HepG2 (cell line): ENCODE data around the gene HSCB. TPM values are rescaled to one million over a fixed set of nuclear protein-coding genes. Genes with fewer than 3 reads are reported as not detected.
A peak's percentile ranks its signal among the peaks of the same experiment; 100 is the strongest.

ENCODE experiments used
- ARID4A ChIP-seq: sonication (generic); formaldehyde crosslinking; IDR thresholded peaks from 2 replicates; pipeline ENCODE4 v1.5.0; 2020; ENCODE audit warnings: mild to moderate bottlenecking, missing genetic modification reagents, borderline replicate concordance
- CBFB ChIP-seq: sonication (generic); formaldehyde crosslinking; IDR thresholded peaks from 2 replicates; pipeline ENCODE4 v1.4.0; 2020; ENCODE audit warnings: missing genetic modification reagents
- CEBPG ChIP-seq: IDR thresholded peaks from 2 replicates; pipeline ENCODE4 v1.6.1; 2016
- CHCHD3 ChIP-seq: sonication (generic); formaldehyde crosslinking; IDR thresholded peaks from 2 replicates; pipeline ENCODE4 v1.8.0; 2022; ENCODE audit warnings: mild to moderate bottlenecking, missing genetic modification reagents, moderate library complexity
- GABPB1 ChIP-seq: IDR thresholded peaks from 2 replicates; pipeline ENCODE4 v1.6.1; 2016; ENCODE audit warnings: mild to moderate bottlenecking, missing genetic modification reagents, moderate library complexity, missing compliant biosample characterization
- HMG20B ChIP-seq: conservative IDR thresholded peaks from 2 replicates; pipeline ENCODE4 v1.6.1; 2016; ENCODE audit warnings: missing genetic modification reagents, missing compliant biosample characterization
- HOXA7 ChIP-seq: sonication (generic); formaldehyde crosslinking; IDR thresholded peaks from 2 replicates; pipeline ENCODE4 v1.8.1; 2022; ENCODE audit warnings: mild to moderate bottlenecking, missing genetic modification reagents, moderate library complexity
- KDM4B ChIP-seq: sonication (generic); formaldehyde crosslinking; IDR thresholded peaks from 2 replicates; pipeline ENCODE4 v1.4.0; 2020; ENCODE audit warnings: missing genetic modification reagents
- KDM5B ChIP-seq: sonication (generic); formaldehyde crosslinking; IDR thresholded peaks from 2 replicates; pipeline ENCODE4 v1.4.0; 2020; ENCODE audit warnings: missing genetic modification reagents, mild to moderate bottlenecking, borderline replicate concordance
- MATR3 ChIP-seq: sonication (generic); formaldehyde crosslinking; IDR thresholded peaks from 2 replicates; pipeline ENCODE4 v1.4.0; 2020; ENCODE audit warnings: missing genetic modification reagents
- MAX ChIP-seq: IDR thresholded peaks from 2 replicates; pipeline ENCODE4 v1.6.1; 2012; ENCODE audit warnings: inconsistent platforms
- MTF2 ChIP-seq: sonication (generic); formaldehyde crosslinking; IDR thresholded peaks from 2 replicates; pipeline ENCODE4 v1.5.0; 2020; ENCODE audit warnings: missing genetic modification reagents, borderline replicate concordance
- PHF21A ChIP-seq: sonication (generic); formaldehyde crosslinking; IDR thresholded peaks from 2 replicates; pipeline ENCODE4 v1.5.0; 2020; ENCODE audit warnings: mild to moderate bottlenecking, missing genetic modification reagents
- SAFB2 ChIP-seq: sonication (generic); formaldehyde crosslinking; IDR thresholded peaks from 2 replicates; pipeline ENCODE4 v1.5.1; 2020; ENCODE audit warnings: missing genetic modification reagents, low read depth, mild to moderate bottlenecking, borderline replicate concordance
- STAG1 ChIP-seq: sonication (generic); formaldehyde crosslinking; IDR thresholded peaks from 2 replicates; pipeline ENCODE4 v1.4.0; 2020; ENCODE audit warnings: missing genetic modification reagents
- TBP ChIP-seq: sonication (generic); formaldehyde crosslinking; IDR thresholded peaks from 2 replicates; pipeline ENCODE4 v1.5.0; 2020; ENCODE audit warnings: missing genetic modification reagents
- THAP11 ChIP-seq: IDR thresholded peaks from 2 replicates; pipeline ENCODE4 v1.6.1; 2016; ENCODE audit warnings: missing biosample characterization, missing genetic modification reagents
- ZBTB21 ChIP-seq: sonication (generic); formaldehyde crosslinking; IDR thresholded peaks from 2 replicates; pipeline ENCODE4 v1.4.0; 2020; ENCODE audit warnings: missing genetic modification reagents
- ZFP36L2 ChIP-seq: sonication (generic); formaldehyde crosslinking; IDR thresholded peaks from 2 replicates; pipeline ENCODE4 v1.4.0; 2020; ENCODE audit warnings: missing genetic modification reagents
- ZFP82 ChIP-seq: sonication (generic); formaldehyde crosslinking; IDR thresholded peaks from 2 replicates; pipeline ENCODE4 v1.5.1; 2020; ENCODE audit warnings: mild to moderate bottlenecking, missing genetic modification reagents, borderline replicate concordance
- ZFP91 ChIP-seq: sonication (generic); formaldehyde crosslinking; IDR thresholded peaks from 2 replicates; pipeline ENCODE4 v1.9.0; 2022; ENCODE audit warnings: missing genetic modification reagents, mild to moderate bottlenecking, borderline replicate concordance
- ZNF205 ChIP-seq: IDR thresholded peaks from 2 replicates; pipeline ENCODE4 v1.6.1; 2018; ENCODE audit warnings: missing biosample characterization, missing genetic modification reagents
- ZNF253 ChIP-seq: sonication (generic); formaldehyde crosslinking; IDR thresholded peaks from 2 replicates; pipeline ENCODE4 v1.8.0; 2022; ENCODE audit warnings: mild to moderate bottlenecking, missing genetic modification reagents, borderline replicate concordance
- ZNF431 ChIP-seq: sonication (generic); formaldehyde crosslinking; IDR thresholded peaks from 2 replicates; pipeline ENCODE4 v1.9.0; 2022; ENCODE audit warnings: missing genetic modification reagents, low read depth, mild to moderate bottlenecking, borderline replicate concordance
- ZNF879 ChIP-seq: sonication (generic); formaldehyde crosslinking; IDR thresholded peaks from 2 replicates; pipeline ENCODE4 v1.8.1; 2023; ENCODE audit warnings: missing genetic modification reagents
- polyA plus RNA-seq, 8 experiments: library from polyadenylated mRNA; depleted of rRNA in 3 of 8; stranded (reverse) in 7 of 8; unstranded in 1 of 8; fragments of >200 nt; fragmentation: Illumina TruSeq in 4 of 8; extraction: Trizol in 4 of 8; gene quantifications; 2 replicates each; pipeline versions ENCODE4 v1.2.1 to v1.2.3, GENCODE V29; 2011 to 2016; ENCODE audit warnings: low read depth in 4 of 8, missing spikeins in 1 of 8, mixed read lengths in 1 of 8; ENCODE audit not compliant: insufficient read depth in 1 of 8
- total RNA-seq, 5 experiments: library from RNA; depleted of rRNA; stranded (reverse); fragments of >200 nt; fragmentation: Illumina TruSeq; extraction: Trizol; gene quantifications; 2 replicates each; pipeline ENCODE4 v1.2.3, GENCODE V29; 2016; ENCODE audit warnings: low read depth in 1 of 5

The HSCB gene
- total and polyA plus RNA-seq, 2 of the 13 experiments (the other 11 are each of a cell fraction or from before 2014, with no cell fraction given) = 15.4 to 20.9 TPM

DNA sequence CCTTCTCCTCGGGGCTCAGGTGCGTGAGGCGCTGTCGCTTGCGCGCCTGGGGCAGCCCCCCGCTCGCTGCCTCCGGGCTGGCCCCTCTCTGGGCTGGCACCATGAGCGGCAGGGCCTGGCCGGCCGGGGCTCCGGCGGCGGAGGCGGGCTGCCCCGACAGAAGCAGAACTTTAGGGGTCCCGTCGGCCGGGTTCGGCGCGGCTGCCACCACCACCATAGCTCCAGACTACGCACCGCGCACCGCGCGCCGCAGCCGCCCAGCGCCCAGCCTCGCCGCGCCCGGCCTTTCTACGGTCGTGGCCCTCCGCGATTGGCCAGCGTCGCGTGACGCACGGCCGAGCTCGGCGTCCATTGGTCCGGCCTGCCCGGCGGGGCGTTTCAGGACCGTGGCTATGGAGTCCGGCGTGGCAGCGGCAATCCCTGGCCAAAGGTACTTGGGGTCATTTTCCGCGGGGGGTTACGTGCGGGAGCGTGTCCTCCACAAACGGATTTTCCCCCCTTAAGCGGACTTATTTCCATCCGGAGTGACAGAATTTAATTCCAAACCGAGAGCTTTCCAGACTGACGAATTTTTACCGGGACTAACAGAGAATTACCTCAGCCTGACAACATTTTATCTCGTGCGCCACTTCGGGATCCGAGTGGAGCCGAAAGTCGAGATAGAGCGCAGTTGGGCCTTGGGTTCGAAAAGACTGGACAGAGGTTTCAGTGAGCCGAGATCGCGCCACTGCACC is 58.6 kb downstream of the HSCB start, which contains the start of gene XBP1 (continued):
- TF ChIP-seq CBFB (CRISPR knock-in tag) (no peak), MAX (peak; percentile 90), SAFB2 (CRISPR knock-in tag) (peak; percentile 82), HMG20B (CRISPR knock-in tag) (no peak), ZNF205 (CRISPR knock-in tag) (no peak), ZBTB21 (no peak), PHF21A (peak; percentile 81), CHCHD3 (CRISPR knock-in tag) (0 out of 2 replicates have a peak, but pooled peaks have one; percentile 16), TBP (CRISPR knock-in tag) (no peak), ZFP91 (CRISPR knock-in tag) (peak; percentile 68; the same call in 1 of the 2 replicates), ZNF253 (CRISPR knock-in tag) (no peak; the same call in 1 of the 2 replicates), THAP11 (CRISPR knock-in tag) (peak; percentile 71), MTF2 (CRISPR knock-in tag) (no peak), ZFP36L2 (CRISPR knock-in tag) (no peak), KDM4B (no peak), KDM5B (CRISPR knock-in tag) (peak; percentile 91; the same call in 1 of the 2 replicates), GABPB1 (CRISPR knock-in tag) (peak; percentile 68), STAG1 (CRISPR knock-in tag) (no peak), ZNF879 (CRISPR knock-in tag) (no peak), CEBPG (peak; percentile 12; the same call in 1 of the 2 replicates), MATR3 (CRISPR knock-in tag) (no peak), ARID4A (CRISPR knock-in tag) (peak; percentile 88), ZNF431 (CRISPR knock-in tag) (0 out of 2 replicates have a peak, but pooled peaks have one; percentile 73), HOXA7 (CRISPR knock-in tag) (no peak), ZFP82 (CRISPR knock-in tag) (peak; percentile 66; the same call in 1 of the 2 replicates)
